ENCODE results near the gene ZNRF1. TPM values are rescaled to one million over a fixed set of nuclear protein-coding genes. Genes with fewer than 3 reads are reported as not detected.
A peak's percentile ranks its signal among the peaks of the same experiment; 100 is the strongest.

ZNRF1 gene
- total RNA-seq, 1 donor from 2014 or later = 42.5 TPM

GRCh38 chr16:75027520-75028300 is 28.9 kb downstream of the ZNRF1 start:
- no peak for ATAC-seq

- ATAC-seq = no peak
These were observed 29.8 kb downstream of the ZNRF1 start for GRCh38 chr16:75028544-75029135.

- ATAC-seq = no peak
These were observed 31.0 kb downstream of the ZNRF1 start for GRCh38 chr16:75029854-75030253.

GRCh38 chr16:75032655-75033054 is 33.8 kb downstream of the ZNRF1 start:
- no peak for ATAC-seq

- ATAC-seq = no peak
These were observed 36.7 kb downstream of the ZNRF1 start for GRCh38 chr16:75035410-75035968.

- ATAC-seq = no peak
These were observed 39.4 kb downstream of the ZNRF1 start for GRCh38 chr16:75038036-75038858.

- no peak for ATAC-seq
These were observed 41.1 kb downstream of the ZNRF1 start for GRCh38 chr16:75039941-75040340.

GRCh38 chr16:75042426-75043174 is 43.8 kb downstream of the ZNRF1 start:
- ATAC-seq = no peak

GRCh38 chr16:75043175-75043895 is 44.5 kb downstream of the ZNRF1 start:
- peak; percentile 61 for ATAC-seq

- peak; percentile 43 for ATAC-seq
These were observed 46.1 kb downstream of the ZNRF1 start for GRCh38 chr16:75044800-75045361.

- no peak for ATAC-seq
These were observed 46.6 kb downstream of the ZNRF1 start for GRCh38 chr16:75045424-75045823.

GRCh38 chr16:75048054-75048453 is 49.2 kb downstream of the ZNRF1 start:
- ATAC-seq = peak; percentile 72

GRCh38 chr16:75048530-75048929 is 49.7 kb downstream of the ZNRF1 start:
- peak; percentile 69 for ATAC-seq

- ATAC-seq = no peak
These were observed 53.8 kb downstream of the ZNRF1 start for GRCh38 chr16:75052481-75053202.

GRCh38 chr16:75053791-75054555 is 55.1 kb downstream of the ZNRF1 start:
- ATAC-seq = no peak

- no peak for ATAC-seq
These were observed 55.7 kb downstream of the ZNRF1 start for GRCh38 chr16:75054556-75054947.

GRCh38 chr16:75058806-75059205 is 60.0 kb downstream of the ZNRF1 start:
- no peak for ATAC-seq

GRCh38 chr16:75059411-75059810 is 60.6 kb downstream of the ZNRF1 start:
- ATAC-seq = no peak

- no peak for ATAC-seq
These were observed 61.9 kb downstream of the ZNRF1 start for GRCh38 chr16:75060723-75061122.

GRCh38 chr16:75061669-75062068 is 62.8 kb downstream of the ZNRF1 start:
- ATAC-seq = no peak

Measured in esophagus mucosa (tissue), 1 donor.